ENCODE data around the gene NIPSNAP3A. TPM values are rescaled to one million over a fixed set of nuclear protein-coding genes. Genes with fewer than 3 reads are reported as not detected.

The NIPSNAP3A gene
- 34.8 and 53.3 TPM in 2 replicates for total RNA-seq

GRCh38 chr9:104747565-104748358 lies at the start of gene NIPSNAP3A:
Gene NIPSNAP3A, plus strand, starts transcription at chr9:104747683. Its CDS starts 110 bp downstream, at chr9:104747793.

Other genes starting within 250 kb of the NIPSNAP3A start
- gene OR13F1, start 243.4 kb upstream of the NIPSNAP3A start, total RNA-seq = not detected in 2 replicates
- not detected in 2 replicates for gene OR13C4, start 220.5 kb upstream of the NIPSNAP3A start, total RNA-seq
- gene OR13C3, start 210.8 kb upstream of the NIPSNAP3A start, total RNA-seq = not detected in 2 replicates
- gene OR13C8, start 178.5 kb upstream of the NIPSNAP3A start, total RNA-seq = not detected in 2 replicates
- not detected in 2 replicates for gene OR13C5, start 148.3 kb upstream of the NIPSNAP3A start, total RNA-seq
- gene OR13C2, start 142.1 kb upstream of the NIPSNAP3A start, total RNA-seq = not detected in 2 replicates
- not detected in 2 replicates for gene OR13C9, start 129.5 kb upstream of the NIPSNAP3A start, total RNA-seq
- gene OR13D1, start 53.2 kb upstream of the NIPSNAP3A start, total RNA-seq = not detected in 2 replicates
- 0.32 and 4.5 TPM in 2 replicates for gene NIPSNAP3B, start 16.4 kb downstream of the NIPSNAP3A start, total RNA-seq
- gene ABCA1, start 180.5 kb downstream of the NIPSNAP3A start, total RNA-seq = 32.5 and 75.3 TPM in 2 replicates

Measured in cardiac atrium fibroblast (primary cell).